K562 (cell line): ENCODE data around the gene DXO. TPM values are rescaled to one million over a fixed set of nuclear protein-coding genes. Genes with fewer than 3 reads are reported as not detected.

Experiments used
- CEBPZ ChIP-seq: fragments of 150-350 bp; IDR thresholded peaks from 2 replicates; pipeline ENCODE4 v1.6.1; 2014; ENCODE audit warnings: low read depth, mild to moderate bottlenecking, low read length, borderline replicate concordance
- CREB3L1 ChIP-seq: fragments of 450-650 bp; IDR thresholded peaks from 2 replicates; pipeline ENCODE4 v1.6.1; 2014; ENCODE audit warnings: low read depth, mild to moderate bottlenecking, moderate library complexity, borderline replicate concordance
- ETV1 ChIP-seq: fragments of 450-650 bp; conservative IDR thresholded peaks from 2 replicates; pipeline ENCODE4 v1.6.1; 2016; ENCODE audit warnings: missing genetic modification characterization, control low read depth, low read depth, missing compliant biosample characterization
- EWSR1 ChIP-seq: fragments of 450-650 bp; IDR thresholded peaks from 2 replicates; pipeline ENCODE4 v1.6.1; 2018; ENCODE audit warnings: borderline replicate concordance, mild to moderate bottlenecking, low read depth, moderate library complexity; ENCODE audit not compliant: partially characterized antibody
- NR1H2 ChIP-seq: sonication (generic); formaldehyde crosslinking; IDR thresholded peaks from 2 replicates; pipeline ENCODE4 v1.4.0; 2020; ENCODE audit warnings: mild to moderate bottlenecking, missing genetic modification reagents
- RBM15 ChIP-seq: fragments of 200-400 bp; formaldehyde crosslinking; IDR thresholded peaks from 2 replicates; pipeline ENCODE4 v1.6.1; 2018; ENCODE audit warnings: mild to moderate bottlenecking, low read length, moderate library complexity; ENCODE audit not compliant: insufficient read depth
- SOX6 ChIP-seq: fragments of 450-650 bp; IDR thresholded peaks from 2 replicates; pipeline ENCODE4 v1.6.1; 2014; ENCODE audit warnings: mild to moderate bottlenecking
- STAG1 ChIP-seq: sonication (generic); formaldehyde crosslinking; IDR thresholded peaks from 2 replicates; pipeline ENCODE4 v1.5.0; 2020; ENCODE audit warnings: missing genetic modification reagents, borderline replicate concordance
- ZEB2 ChIP-seq: fragments of 450-650 bp; IDR thresholded peaks from 2 replicates; pipeline ENCODE4 v1.6.1; 2016
- ZFPM2 ChIP-seq: fragments of 250-450 bp; sonication (Bioruptor Pico); IDR thresholded peaks from 2 replicates; pipeline ENCODE4 v1.5.1; 2022; ENCODE audit warnings: mild to moderate bottlenecking
- ZNF12 ChIP-seq: sonication (generic); formaldehyde crosslinking; IDR thresholded peaks from 2 replicates; pipeline ENCODE4 v1.4.0; 2020; ENCODE audit warnings: mild to moderate bottlenecking, missing genetic modification reagents
- ZNF280A ChIP-seq: fragments of 450-650 bp; IDR thresholded peaks from 2 replicates; pipeline ENCODE4 v1.6.1; 2018; ENCODE audit warnings: mild to moderate bottlenecking, low read depth; ENCODE audit not compliant: partially characterized antibody
- ZNF316 ChIP-seq: fragments of 450-650 bp; IDR thresholded peaks from 2 replicates; pipeline ENCODE4 v1.6.1; 2016
- ZNF398 ChIP-seq: fragments of 250-450 bp; sonication (Bioruptor Pico); IDR thresholded peaks from 2 replicates; pipeline ENCODE4 v1.8.0; 2021; ENCODE audit warnings: moderate library complexity, mild to moderate bottlenecking, inconsistent platforms
- ZNF518B ChIP-seq: fragments of 250-450 bp; sonication (Bioruptor Pico); IDR thresholded peaks from 2 replicates; pipeline ENCODE4 v1.5.0; 2021; ENCODE audit warnings: mild to moderate bottlenecking, moderate library complexity
- polyA plus RNA-seq, 8 experiments: library from polyadenylated mRNA; depleted of rRNA in 4 of 8; stranded (reverse) in 5 of 8; unstranded in 3 of 8; fragments of >200 nt; fragmentation: Nextera tagmentation in 2 of 8; fragmentation: Illumina TruSeq in 1 of 8; extraction: Ambion mirVana in 2 of 8; extraction: Trizol in 1 of 8; gene quantifications; 2 replicates each; pipeline versions ENCODE4 v1.2.1 to v1.2.3, GENCODE V29; 2011 to 2014; ENCODE audit warnings: inconsistent platforms in 1 of 8, missing spikeins in 1 of 8
- total RNA-seq, 7 experiments: library from RNA; depleted of rRNA in 6 of 7; stranded (reverse); fragments of >200 nt in 6 of 7; fragmentation: Illumina TruSeq in 2 of 7; extraction: Trizol in 2 of 7; gene quantifications; 2 replicates each; pipeline versions ENCODE4 v1.2.1 to v1.2.3, GENCODE V29; 2011 to 2021; ENCODE audit warnings: low replicate concordance in 1 of 7

The DXO gene
- total and polyA plus RNA-seq, 9 of the 15 experiments (the other 6 are each of a cell fraction or from before 2014, with no cell fraction given), result 6.4 to 35.1 (median 19.4) TPM

GRCh38 chr6:31971993-31972708 is at the start of gene DXO (continued):
- TF ChIP-seq ZNF518B (CRISPR knock-in tag) (no peak), ETV1 (tag) (peak; percentile 94), NR1H2 (CRISPR knock-in tag) (no peak), ZFPM2 (CRISPR knock-in tag) (no peak), CREB3L1 (peak; percentile 99), ZNF398 (CRISPR knock-in tag) (no peak), ZNF280A (no peak), ZEB2 (peak; percentile 58), SOX6 (peak; percentile 68), ZNF316 (peak; percentile 7; the same call in 1 of the 2 replicates), EWSR1 (no peak), STAG1 (CRISPR knock-in tag) (no peak; the same call in 1 of the 2 replicates), RBM15 (no peak), CEBPZ (no peak), ZNF12 (CRISPR knock-in tag) (0 out of 2 replicates have a peak, but pooled peaks have one; percentile 72)
